ENCODE results near the gene ARL14EPL.

DNA sequence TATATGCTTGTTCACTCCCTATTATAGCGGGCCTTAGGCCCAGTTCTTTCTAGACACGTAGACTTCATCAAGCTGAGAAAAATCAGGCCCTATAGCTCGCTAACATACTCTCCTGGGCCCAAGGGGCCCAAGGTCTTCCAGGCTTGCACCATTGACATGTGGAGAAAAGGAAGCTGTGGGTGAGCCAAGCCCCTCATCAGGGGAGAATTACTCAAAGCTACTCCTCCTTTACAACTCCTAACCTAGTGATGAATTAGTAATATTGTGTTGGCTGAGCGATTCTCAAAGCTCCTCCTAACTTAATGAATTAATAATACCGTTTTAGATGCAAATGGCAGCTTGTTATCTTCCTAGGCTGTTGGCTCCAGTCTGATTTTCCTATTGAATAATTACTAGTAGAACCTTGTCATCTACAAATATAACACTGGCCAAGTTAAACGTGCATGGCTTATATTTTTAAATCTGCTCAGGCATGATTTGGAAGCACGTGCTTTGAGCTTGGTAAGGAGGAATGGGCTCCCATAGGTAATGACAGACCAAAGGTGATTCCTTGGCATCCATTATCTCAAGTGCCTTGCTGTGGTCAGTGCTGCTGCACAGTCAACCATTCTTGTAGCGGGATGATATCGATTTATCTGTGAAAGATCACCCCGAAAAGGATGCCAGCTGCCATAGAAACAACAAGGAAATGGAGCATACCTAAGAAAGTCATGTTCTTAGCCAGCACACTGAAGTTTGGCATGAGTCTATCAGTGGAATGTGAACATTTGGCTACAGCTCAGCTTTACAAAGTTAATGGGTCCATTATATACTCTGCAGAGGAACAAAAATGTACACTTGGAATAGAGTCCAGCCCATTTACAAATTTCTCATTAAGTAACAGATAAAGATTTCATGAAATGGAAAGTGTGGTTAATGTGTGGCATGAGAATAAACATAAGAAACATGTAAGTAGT is 46.2 kb upstream of the ARL14EPL start:
- TF ChIP-seq, protein P1, sequence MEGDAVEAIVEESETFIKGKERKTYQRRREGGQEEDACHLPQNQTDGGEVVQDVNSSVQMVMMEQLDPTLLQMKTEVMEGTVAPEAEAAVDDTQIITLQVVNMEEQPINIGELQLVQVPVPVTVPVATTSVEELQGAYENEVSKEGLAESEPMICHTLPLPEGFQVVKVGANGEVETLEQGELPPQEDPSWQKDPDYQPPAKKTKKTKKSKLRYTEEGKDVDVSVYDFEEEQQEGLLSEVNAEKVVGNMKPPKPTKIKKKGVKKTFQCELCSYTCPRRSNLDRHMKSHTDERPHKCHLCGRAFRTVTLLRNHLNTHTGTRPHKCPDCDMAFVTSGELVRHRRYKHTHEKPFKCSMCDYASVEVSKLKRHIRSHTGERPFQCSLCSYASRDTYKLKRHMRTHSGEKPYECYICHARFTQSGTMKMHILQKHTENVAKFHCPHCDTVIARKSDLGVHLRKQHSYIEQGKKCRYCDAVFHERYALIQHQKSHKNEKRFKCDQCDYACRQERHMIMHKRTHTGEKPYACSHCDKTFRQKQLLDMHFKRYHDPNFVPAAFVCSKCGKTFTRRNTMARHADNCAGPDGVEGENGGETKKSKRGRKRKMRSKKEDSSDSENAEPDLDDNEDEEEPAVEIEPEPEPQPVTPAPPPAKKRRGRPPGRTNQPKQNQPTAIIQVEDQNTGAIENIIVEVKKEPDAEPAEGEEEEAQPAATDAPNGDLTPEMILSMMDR (IDR thresholded peaks at IDR 0.05; ENCODE audit: low read depth, low read length, poor library complexity, severe bottlenecking) = no peak
- TF ChIP-seq EZH2phosphoT487 (IDR thresholded peaks at IDR 0.05; ENCODE audit: borderline replicate concordance, low read length) = no peak

All from DOHH2 (cell line).